ENCODE data around the gene WDR4.
"Not testable (repeated sequence)": the region's sequence is repeated elsewhere in the genome, so short reads cannot be mapped to it uniquely, and the experiment has no call there.

WDR4 gene, protein sequence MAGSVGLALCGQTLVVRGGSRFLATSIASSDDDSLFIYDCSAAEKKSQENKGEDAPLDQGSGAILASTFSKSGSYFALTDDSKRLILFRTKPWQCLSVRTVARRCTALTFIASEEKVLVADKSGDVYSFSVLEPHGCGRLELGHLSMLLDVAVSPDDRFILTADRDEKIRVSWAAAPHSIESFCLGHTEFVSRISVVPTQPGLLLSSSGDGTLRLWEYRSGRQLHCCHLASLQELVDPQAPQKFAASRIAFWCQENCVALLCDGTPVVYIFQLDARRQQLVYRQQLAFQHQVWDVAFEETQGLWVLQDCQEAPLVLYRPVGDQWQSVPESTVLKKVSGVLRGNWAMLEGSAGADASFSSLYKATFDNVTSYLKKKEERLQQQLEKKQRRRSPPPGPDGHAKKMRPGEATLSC

GRCh38 chr21:42878993-42879787 lies at the start of gene WDR4:
TSS of gene WDR4 (minus strand) at chr21:42879539. CDS start at chr21:42879495, 44 bp downstream.
- Mint-ChIP-seq H3K4me1 (peaks cover 16% of the 10 kb centered on the region), H3K27ac (peak within 1 kb of the TSS; percentile 99), H3K9me3 (no peaks in the 10 kb centered on the region), H3K36me3 (peaks cover 6% of the 10 kb centered on the region), H3K27me3 (no peaks in the 10 kb centered on the region), H3K4me3 (peak within 1 kb of the TSS; percentile 91)
- peak; percentile 97 to 99 for DNase-seq (ENCODE audit: low spot score in 2 of 2)
- ATAC-seq (ENCODE audit: low read depth) = peak; percentile 91

- not testable (repeated sequence) for ATAC-seq (ENCODE audit: low read depth); H3K4me3 Mint-ChIP-seq; H3K27ac Mint-ChIP-seq; H3K27me3 Mint-ChIP-seq; H3K9me3 Mint-ChIP-seq; DNase-seq (ENCODE audit: low spot score in 2 of 2); H3K36me3 Mint-ChIP-seq
- peaks cover 12% of the 10 kb centered on the region for H3K4me1 Mint-ChIP-seq
These were observed 48.3 kb upstream of the WDR4 start for GRCh38 chr21:42927474-42928200.

DNA sequence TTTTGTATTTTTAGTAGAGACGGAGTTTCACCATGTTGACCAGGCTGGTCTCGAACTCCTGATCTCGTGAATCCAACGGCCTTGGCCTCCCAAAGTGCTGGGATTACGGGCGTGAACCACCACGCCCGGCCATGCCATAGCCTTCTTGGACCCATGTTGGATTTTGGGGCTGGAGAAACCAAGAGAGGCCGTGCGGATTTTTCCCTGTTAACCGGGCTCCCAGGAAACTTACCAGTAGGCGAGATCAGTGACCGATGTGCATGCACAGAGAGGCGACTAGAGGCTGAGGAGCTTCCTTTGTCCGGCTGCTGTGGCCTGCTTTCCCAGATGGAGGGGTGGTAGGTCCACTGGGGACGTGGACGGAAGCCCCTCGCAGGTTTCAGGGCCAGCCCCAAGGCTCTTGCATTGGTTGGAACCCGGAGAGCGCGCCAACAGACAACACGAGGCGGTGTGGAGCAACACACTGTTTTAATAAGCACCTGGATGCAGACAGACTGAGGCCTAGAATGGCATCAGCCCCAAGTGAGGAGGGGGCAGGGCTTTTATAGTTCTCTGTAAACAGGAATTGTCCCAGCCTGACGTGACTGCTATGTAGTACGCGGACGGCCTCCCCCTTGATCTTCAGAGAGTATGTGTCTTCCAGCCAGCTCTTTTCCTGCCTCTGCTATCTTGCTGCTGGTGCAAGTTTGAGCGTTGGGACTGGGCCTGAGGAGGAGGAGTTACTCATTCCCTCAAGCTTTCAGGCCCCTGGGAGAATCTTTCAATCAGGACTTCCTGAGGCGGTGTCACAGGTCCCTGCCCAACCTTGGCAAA lies 46.0 kb upstream of the WDR4 start, which contains the start of gene ERVH48-1:
ERVH48-1 (minus strand) TSS at position 517 of the 813 bp plus-strand sequence. CDS start 6,624 bp downstream, outside the sequence.
- H3K9me3 Mint-ChIP-seq = no peaks in the 10 kb centered on the region
- no peak for DNase-seq (ENCODE audit: low spot score in 2 of 2)
- H3K27ac Mint-ChIP-seq = peak within 1 kb of the TSS; percentile 53
- no peaks in the 10 kb centered on the region for H3K27me3 Mint-ChIP-seq
- ATAC-seq (ENCODE audit: low read depth) = no peak
- peaks cover 12% of the 10 kb centered on the region for H3K4me1 Mint-ChIP-seq
- H3K4me3 Mint-ChIP-seq = no peak within 1 kb of the TSS
- no peaks in the 10 kb centered on the region for H3K36me3 Mint-ChIP-seq

- Mint-ChIP-seq H3K4me3 (no peak overlapping the region), H3K4me1 (peaks cover 12% of the 10 kb centered on the region), H3K36me3 (no peaks in the 10 kb centered on the region), H3K27me3 (no peaks in the 10 kb centered on the region), H3K27ac (peak overlapping the region; percentile 53), H3K9me3 (no peaks in the 10 kb centered on the region)
- ATAC-seq (ENCODE audit: low read depth) = no peak
- no peak for DNase-seq (ENCODE audit: low spot score in 2 of 2)
These were observed 45.1 kb upstream of the WDR4 start for GRCh38 chr21:42924433-42924751.

DNA sequence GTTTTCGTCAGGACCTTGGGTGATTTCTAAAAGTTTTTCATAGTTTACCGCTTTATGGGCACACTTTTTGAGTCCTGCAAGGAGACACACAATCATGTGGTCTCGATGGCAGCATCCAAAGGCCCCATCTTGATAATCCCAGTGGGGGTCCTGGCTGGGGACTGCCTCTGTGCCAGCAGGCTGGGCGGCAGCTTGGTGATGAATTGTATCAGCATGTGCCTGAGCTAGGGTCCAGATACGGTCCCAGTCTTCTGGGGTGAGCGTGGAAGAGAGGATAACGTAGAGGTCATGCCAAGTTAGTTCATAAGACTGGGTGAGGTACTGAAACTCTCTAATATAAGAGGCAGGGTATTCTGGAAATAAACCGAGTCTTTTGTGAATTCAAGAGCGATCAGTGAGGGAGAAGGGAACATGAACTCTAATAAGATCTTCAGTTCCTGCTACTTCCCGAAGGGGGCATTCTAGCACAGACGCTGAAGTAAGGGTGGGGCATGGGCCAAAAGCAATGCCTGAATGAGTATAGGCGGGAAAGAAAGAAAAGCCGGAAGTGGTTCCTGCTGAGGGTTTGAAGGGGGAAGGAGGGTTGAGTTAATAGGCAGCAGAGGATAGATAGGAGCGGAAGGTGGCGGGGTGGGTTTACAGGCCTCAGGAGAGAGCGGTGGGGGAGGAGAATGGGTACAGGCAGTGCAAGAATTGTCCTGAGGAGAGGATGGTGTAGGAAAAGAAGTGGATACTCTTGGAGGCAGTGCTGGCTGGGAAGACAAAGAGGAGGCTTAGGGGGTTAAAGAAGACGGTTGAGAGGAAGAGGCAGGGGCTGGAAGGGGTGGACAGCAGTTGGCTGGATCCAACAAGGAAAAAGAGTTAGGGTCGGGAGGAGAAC lies 44.5 kb upstream of the WDR4 start:
- Mint-ChIP-seq H3K9me3 (no peaks in the 10 kb centered on the region), H3K36me3 (no peaks in the 10 kb centered on the region), H3K4me1 (peaks cover 12% of the 10 kb centered on the region), H3K4me3 (peak overlapping the region; percentile 46), H3K27me3 (no peaks in the 10 kb centered on the region), H3K27ac (peak overlapping the region; percentile 53)
- DNase-seq (ENCODE audit: low spot score in 2 of 2) = peak; percentile 54 to 60
- ATAC-seq (ENCODE audit: low read depth) = peak; percentile 94

DNA sequence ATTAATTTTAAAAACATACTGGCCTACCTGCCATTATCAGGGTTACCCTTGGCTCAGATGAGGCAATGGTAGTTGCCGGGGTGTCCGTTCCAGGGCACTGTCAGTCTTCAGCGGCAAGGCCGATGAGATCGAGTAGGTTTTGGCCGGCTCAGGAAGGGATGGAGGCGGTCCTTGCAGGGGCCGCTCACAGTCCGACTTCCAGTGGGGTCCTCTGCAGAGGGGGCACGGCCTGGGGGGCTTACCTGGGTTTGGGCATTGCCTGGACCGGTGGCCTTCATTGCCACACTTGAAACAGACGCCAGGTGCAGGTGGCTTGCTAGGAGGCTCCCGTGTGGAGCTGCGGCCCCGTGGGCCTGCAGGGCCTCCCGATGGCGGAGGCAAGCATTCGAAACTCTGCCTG lies 43.6 kb upstream of the WDR4 start:
- Mint-ChIP-seq H3K4me1 (peaks cover 12% of the 10 kb centered on the region), H3K27ac (no peak overlapping the region), H3K27me3 (no peaks in the 10 kb centered on the region), H3K4me3 (no peak overlapping the region), H3K9me3 (no peaks in the 10 kb centered on the region), H3K36me3 (no peaks in the 10 kb centered on the region)
- DNase-seq (ENCODE audit: low spot score in 2 of 2) (no peak), ATAC-seq (ENCODE audit: low read depth) (no peak)

DNA sequence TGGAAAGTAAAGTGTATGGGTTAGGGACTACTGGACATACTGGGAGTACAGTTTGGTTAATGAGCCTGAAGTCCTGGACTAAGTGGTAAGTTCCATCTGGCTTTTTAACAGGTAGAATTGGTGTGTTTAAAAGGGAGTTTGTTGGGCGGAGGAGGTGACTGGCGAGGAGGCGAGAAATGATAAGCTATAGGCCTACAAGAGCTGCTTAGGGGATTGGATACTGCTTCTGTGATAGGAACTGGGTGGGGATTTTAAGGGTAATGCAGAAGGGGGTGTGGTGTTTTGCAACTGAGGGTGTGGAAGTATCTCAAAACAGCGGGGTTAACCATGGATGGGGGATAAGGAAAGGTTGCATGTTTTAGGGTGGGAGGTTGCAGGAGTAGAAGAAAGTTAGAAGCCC lies 42.6 kb upstream of the WDR4 start:
- no peak overlapping the region for H3K27ac Mint-ChIP-seq

GRCh38 chr21:42918291-42918690 lies 39.0 kb upstream of the WDR4 start:
- H3K4me3 Mint-ChIP-seq = no peak overlapping the region
- H3K36me3 Mint-ChIP-seq = no peaks in the 10 kb centered on the region
- H3K9me3 Mint-ChIP-seq = no peaks in the 10 kb centered on the region
- H3K27me3 Mint-ChIP-seq = no peaks in the 10 kb centered on the region
- H3K4me1 Mint-ChIP-seq = peaks cover 1% of the 10 kb centered on the region
- no peak for DNase-seq (ENCODE audit: low spot score in 2 of 2)
- no peak overlapping the region for H3K27ac Mint-ChIP-seq
- no peak for ATAC-seq (ENCODE audit: low read depth)

More for the DNA sequence above, 42.6 kb upstream of the WDR4 start:
- Mint-ChIP-seq H3K4me3 (no peak overlapping the region), H3K27me3 (no peaks in the 10 kb centered on the region), H3K9me3 (no peaks in the 10 kb centered on the region), H3K4me1 (peaks cover 12% of the 10 kb centered on the region), H3K36me3 (no peaks in the 10 kb centered on the region)
- no peak for ATAC-seq (ENCODE audit: low read depth)
- DNase-seq (ENCODE audit: low spot score in 2 of 2) = no peak

- ATAC-seq (ENCODE audit: low read depth) = no peak
- Mint-ChIP-seq H3K9me3 (no peaks in the 10 kb centered on the region), H3K27ac (no peak overlapping the region), H3K27me3 (no peaks in the 10 kb centered on the region), H3K4me1 (peaks cover 2% of the 10 kb centered on the region), H3K4me3 (no peak overlapping the region), H3K36me3 (peaks cover 9% of the 10 kb centered on the region)
- no peak for DNase-seq (ENCODE audit: low spot score in 2 of 2)
These were observed 34.1 kb upstream of the WDR4 start for GRCh38 chr21:42913476-42913875.

- not testable (repeated sequence) for H3K4me1 Mint-ChIP-seq; H3K27me3 Mint-ChIP-seq; H3K27ac Mint-ChIP-seq; ATAC-seq (ENCODE audit: low read depth); H3K9me3 Mint-ChIP-seq; DNase-seq (ENCODE audit: low spot score in 2 of 2); H3K4me3 Mint-ChIP-seq
- H3K36me3 Mint-ChIP-seq = peaks cover 11% of the 10 kb centered on the region
These were observed 32.6 kb upstream of the WDR4 start for GRCh38 chr21:42911920-42912319.

GRCh38 chr21:42908484-42908883 lies 29.1 kb upstream of the WDR4 start:
- peaks cover 22% of the 10 kb centered on the region for H3K36me3 Mint-ChIP-seq
- not testable (repeated sequence) for ATAC-seq (ENCODE audit: low read depth); H3K4me1 Mint-ChIP-seq; H3K9me3 Mint-ChIP-seq; H3K27ac Mint-ChIP-seq; H3K4me3 Mint-ChIP-seq; H3K27me3 Mint-ChIP-seq; DNase-seq (ENCODE audit: low spot score in 2 of 2)

- no peak overlapping the region for H3K4me3 Mint-ChIP-seq
- no peaks in the 10 kb centered on the region for H3K27me3 Mint-ChIP-seq
- H3K27ac Mint-ChIP-seq = no peak overlapping the region
- no peak for ATAC-seq (ENCODE audit: low read depth)
- H3K9me3 Mint-ChIP-seq = no peaks in the 10 kb centered on the region
- H3K4me1 Mint-ChIP-seq = peaks cover 2% of the 10 kb centered on the region
- peaks cover 22% of the 10 kb centered on the region for H3K36me3 Mint-ChIP-seq
- no peak for DNase-seq (ENCODE audit: low spot score in 2 of 2)
These were observed 26.9 kb upstream of the WDR4 start for GRCh38 chr21:42906233-42906632.

Data from memory B cell (primary cell).